Glomerular endothelial cell (primary cell): ENCODE data around the gene PPP1R37. TPM values are rescaled to one million over a fixed set of nuclear protein-coding genes. Genes with fewer than 3 reads are reported as not detected.

Source experiments
- DNase-seq: peaks from one replicate; pipeline ENCODE4 v3.0.0-alpha.2; 2011; ENCODE audit warnings: low read depth, low spot score; ENCODE audit errors: extremely low read depth
- total RNA-seq: library from RNA; depleted of rRNA; stranded (reverse); fragments of >200 nt; gene quantifications from 2 replicates; pipeline ENCODE4 v1.2.3, GENCODE V29; 2015

The PPP1R37 gene
- total RNA-seq, 1 donor from 2014 or later: 44.7 TPM

GRCh38 chr19:45186509-45187334 is 93.7 kb downstream of the PPP1R37 start:
- DNase-seq: no peak

DNA sequence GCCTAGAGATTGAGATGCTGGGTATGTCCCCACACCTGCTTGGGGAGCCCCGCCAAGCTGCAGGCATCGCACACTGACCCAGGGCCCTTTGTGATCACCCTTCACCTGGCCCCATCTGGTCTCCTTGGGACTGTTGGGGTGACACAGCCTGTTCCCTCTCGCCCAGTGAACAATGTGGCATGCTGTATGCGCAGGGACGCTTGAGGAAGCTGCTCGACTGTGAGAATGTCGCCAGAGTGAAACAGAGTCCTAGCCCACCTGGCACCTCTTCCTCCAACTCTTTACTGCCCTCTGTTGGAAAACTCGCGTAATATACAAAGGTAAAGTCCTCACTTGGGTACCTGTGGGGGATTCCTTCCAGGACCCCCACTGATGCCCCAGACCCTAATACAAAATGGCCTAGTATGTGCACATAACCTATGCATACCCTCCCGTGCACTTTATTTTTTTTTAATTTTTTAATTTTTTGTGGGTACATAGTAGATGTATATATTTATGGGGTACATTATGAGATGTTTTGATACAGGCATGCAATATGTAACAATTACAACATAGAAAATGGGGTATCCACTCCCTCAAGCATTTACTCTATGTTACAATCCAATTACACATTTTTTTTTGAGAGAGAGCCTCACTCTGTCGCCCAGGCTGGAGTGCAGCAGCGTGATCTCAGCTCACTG is 94.6 kb downstream of the PPP1R37 start:
- DNase-seq: no peak

DNA sequence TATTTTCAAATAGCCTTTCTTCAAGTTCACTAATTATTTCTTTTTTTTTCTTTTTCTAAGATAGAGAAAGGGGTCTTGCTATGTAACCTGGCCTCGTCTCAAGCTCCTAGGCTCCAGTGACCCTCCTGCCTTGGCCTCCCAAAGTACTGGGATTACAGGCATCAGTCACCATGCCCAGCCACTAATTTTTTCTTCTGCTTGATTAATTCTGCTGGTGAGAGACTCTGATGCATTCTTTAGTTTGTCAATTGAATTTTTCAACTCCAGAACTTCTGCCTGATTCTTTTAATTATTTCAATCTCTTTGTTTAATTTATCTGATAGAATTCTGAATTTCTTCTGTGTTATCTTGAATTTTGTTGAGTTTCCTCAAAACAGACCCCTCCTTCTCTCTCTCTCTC is 97.0 kb downstream of the PPP1R37 start:
- DNase-seq: no peak

DNA sequence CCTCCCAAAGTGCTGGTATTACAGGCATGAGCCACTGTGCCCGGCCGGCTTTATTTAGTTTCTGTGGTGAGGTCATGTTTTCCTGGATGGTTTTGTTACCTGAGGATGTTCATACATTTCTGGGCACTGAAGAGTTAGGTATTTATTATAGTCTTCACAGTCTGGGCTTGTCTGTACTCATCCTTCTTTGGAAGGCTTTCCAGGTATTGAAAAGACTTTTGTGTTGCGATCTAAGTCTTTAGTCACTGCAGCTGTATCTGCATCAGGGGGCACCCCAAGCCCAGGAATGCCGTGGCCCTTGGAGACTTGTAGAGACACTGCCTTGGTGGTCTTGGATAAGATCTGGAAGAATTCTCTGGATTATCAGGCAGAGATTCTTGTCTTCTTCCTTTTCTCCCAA is 98.4 kb downstream of the PPP1R37 start:
- DNase-seq: no peak

DNA sequence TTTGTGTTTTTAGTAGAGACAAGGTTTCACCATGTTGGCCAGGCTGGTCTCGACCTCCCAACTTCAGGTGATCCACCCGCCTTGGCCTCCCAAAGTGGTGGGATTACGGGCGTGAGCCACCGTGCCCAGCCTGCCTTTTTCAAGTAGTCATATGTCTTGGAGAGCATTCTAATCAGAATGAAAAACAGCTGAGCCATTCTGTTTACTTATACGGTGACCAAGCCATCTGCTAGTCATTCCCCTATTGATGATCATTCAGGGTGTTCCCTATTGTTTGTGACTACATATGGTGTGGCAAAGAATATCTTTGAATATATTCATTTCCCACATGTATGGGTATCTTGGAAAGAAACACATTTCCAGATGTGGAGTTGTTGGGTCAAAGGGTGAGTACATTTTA is 102.8 kb downstream of the PPP1R37 start:
- DNase-seq: no peak

Other genes starting within 250 kb of the PPP1R37 start
- gene NECTIN2, start 246.9 kb upstream of the PPP1R37 start, total RNA-seq: 292 and 342 TPM in 2 replicates
- gene TOMM40, start 201.9 kb upstream of the PPP1R37 start, total RNA-seq: 74.7 and 75.5 TPM in 2 replicates
- 4.0 and 10.0 TPM in 2 replicates for gene APOE, start 187.4 kb upstream of the PPP1R37 start, total RNA-seq
- gene APOC1, start 178.6 kb upstream of the PPP1R37 start, total RNA-seq: 0.44 and 2.3 TPM in 2 replicates
- gene APOC4, start 150.9 kb upstream of the PPP1R37 start, total RNA-seq: not detected in 2 replicates
- gene APOC2, start 147.1 kb upstream of the PPP1R37 start, total RNA-seq: not detected in 2 replicates
- gene CLPTM1, start 137.8 kb upstream of the PPP1R37 start, total RNA-seq: 87.7 and 119 TPM in 2 replicates
- 24.1 and 46.9 TPM in 2 replicates for gene RELB, start 91.7 kb upstream of the PPP1R37 start, total RNA-seq
- gene CLASRP, start 54.1 kb upstream of the PPP1R37 start, total RNA-seq: 42.7 and 43.3 TPM in 2 replicates
- gene ZNF296, start 16.7 kb upstream of the PPP1R37 start, total RNA-seq: 0.53 and 0.78 TPM in 2 replicates
- 33.6 and 45.6 TPM in 2 replicates for gene GEMIN7, start 13.9 kb upstream of the PPP1R37 start, total RNA-seq
- 0.29 TPM in 2 replicates for gene NKPD1, start 67.8 kb downstream of the PPP1R37 start, total RNA-seq
- 19.4 and 25.3 TPM in 2 replicates for gene TRAPPC6A, start 85.1 kb downstream of the PPP1R37 start, total RNA-seq
- 15.6 and 21.3 TPM in 2 replicates for gene BLOC1S3, start 85.6 kb downstream of the PPP1R37 start, total RNA-seq
- 8.3 and 9.3 TPM in 2 replicates for gene EXOC3L2, start 152.2 kb downstream of the PPP1R37 start, total RNA-seq
- 32.3 and 36.6 TPM in 2 replicates for gene MARK4, start 158.1 kb downstream of the PPP1R37 start, total RNA-seq
- gene CKM, start 229.7 kb downstream of the PPP1R37 start, total RNA-seq: not detected in 2 replicates
- not detected in 2 replicates for gene KLC3, start 247.6 kb downstream of the PPP1R37 start, total RNA-seq